Measurements from ENCODE around the gene GYS1.
A peak's percentile ranks its signal among the peaks of the same experiment; 100 is the strongest.
"Not testable (repeated sequence)": the region's sequence is repeated elsewhere in the genome, so short reads cannot be mapped to it uniquely, and the experiment has no call there.

Gene GYS1

GRCh38 chr19:48935864-48936263, 57.2 kb downstream of the GYS1 start:
- DNase-seq: no peak

GRCh38 chr19:48934837-48935236, 58.3 kb downstream of the GYS1 start:
- no peak for DNase-seq

DNA sequence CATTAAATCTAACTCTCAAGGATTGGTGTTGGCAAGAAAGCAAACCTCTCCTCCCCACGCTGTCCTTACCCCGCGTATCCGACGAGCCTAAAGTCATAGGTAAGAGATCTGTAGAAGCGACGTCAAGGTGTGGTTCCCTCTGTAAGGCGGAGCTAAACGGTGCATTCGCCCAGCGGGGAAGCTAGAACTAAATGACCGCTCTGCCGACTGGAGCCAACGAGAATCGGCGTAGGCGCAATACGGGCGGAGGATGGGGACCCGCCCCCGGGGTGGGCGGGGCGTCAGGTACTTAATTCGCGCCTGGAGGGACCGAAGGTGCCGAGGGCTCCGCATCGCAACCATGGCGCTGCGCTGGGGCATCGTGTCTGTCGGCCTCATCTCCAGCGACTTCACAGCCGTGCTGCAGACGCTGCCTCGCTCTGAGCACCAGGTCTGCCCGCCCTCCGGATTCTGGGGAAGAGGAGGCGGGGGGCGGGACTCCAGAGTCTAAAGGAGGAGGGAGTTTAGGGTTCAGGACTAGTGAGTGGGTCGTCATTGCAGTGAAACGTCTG, 59.7 kb downstream of the GYS1 start, which contains the start of gene DHDH:
TSS of gene DHDH (plus strand) at position 318 of the 551 bp plus-strand sequence. CDS start at position 341, 23 bp downstream.
- DNase-seq: peak; percentile 5 to 10

GRCh38 chr19:48928164-48929025, 64.7 kb downstream of the GYS1 start:
- DNase-seq: no peak

DNA sequence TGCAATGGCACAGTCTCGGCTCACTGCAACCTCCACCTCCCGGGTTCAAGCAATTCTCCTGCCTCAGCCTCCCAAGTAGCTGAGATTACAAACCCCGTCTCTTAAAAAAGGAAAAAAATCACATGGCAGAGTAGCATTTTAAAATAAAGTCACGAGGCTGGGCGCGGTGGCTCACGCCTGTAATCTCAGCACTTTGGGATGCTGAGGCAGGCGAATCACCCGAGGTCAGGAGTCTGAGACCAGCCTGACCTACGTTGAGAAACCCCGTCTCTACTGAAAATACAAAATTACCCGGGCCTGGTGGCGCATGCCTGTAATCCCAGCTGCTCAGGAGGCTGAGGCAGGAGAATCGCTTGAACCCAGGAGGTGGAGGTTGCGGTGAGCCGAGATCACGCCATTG, 65.4 kb downstream of the GYS1 start:
- not testable (repeated sequence) for DNase-seq

- DNase-seq: peak in 1 of 2 experiments; percentile 3
Observed at GRCh38 chr19:48926909-48927308, 66.2 kb downstream of the GYS1 start.

DNA sequence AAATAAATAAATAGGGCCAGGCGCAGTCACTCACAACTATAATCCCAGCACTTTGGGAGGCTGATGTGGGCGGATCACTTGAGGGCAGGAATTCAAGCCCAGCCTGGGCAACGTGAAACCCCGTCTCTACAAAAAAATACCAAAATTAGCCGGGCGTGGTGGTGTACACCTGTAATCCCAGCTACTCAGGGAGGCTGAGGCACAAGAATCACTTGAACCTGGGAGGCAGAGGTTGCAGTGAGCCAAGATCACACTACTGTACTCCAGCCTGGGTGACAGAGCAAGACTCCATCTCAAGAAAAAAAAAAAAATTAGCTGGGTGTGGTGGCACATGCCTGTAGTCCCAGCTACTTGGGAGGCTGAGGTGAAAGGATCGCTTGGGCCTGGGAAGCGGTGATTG, 67.2 kb downstream of the GYS1 start:
- DNase-seq: not testable (repeated sequence)

GRCh38 chr19:48925240-48925843, 67.8 kb downstream of the GYS1 start:
- no peak for DNase-seq

DNA sequence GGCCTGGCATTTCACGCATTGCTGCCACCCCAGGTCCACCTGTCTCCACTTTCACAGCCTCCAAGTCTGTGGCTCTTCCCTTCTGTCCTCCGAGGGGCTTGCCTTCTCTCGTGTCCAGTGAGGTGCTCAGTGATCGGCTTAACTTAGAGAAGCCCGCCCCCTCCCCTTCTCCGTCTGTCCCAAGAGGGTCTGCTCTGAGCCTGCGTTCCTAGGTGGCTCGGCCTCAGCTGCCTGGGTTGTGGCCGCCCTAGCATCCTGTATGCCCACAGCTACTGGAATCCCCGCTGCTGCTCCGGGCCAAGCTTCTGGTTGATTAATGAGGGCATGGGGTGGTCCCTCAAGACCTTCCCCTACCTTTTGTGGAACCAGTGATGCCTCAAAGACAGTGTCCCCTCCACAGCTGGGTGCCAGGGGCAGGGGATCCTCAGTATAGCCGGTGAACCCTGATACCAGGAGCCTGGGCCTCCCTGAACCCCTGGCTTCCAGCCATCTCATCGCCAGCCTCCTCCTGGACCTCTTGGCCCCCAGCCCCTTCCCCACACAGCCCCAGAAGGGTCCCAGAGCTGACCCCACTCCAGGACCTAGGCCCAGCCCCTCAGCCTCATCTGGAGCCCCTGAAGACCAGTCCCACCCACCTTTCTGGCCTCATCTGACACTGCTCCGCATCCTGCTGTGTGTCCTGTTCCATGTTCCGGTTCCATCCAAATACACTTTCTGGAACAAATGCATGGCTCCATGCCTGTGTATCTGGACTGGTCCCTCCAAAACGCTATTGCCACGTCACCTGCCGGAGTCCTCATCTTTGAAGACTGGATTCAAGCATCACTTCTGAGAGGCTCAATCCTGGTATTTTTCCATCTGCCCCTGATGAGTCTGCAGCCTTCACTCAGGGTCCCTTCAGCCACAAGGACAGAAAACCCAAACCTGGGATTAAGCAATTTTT, 70.3 kb downstream of the GYS1 start:
- DNase-seq: no peak

GRCh38 chr19:48921721-48922500, 71.2 kb downstream of the GYS1 start:
- DNase-seq: no peak

- DNase-seq: no peak
Observed at GRCh38 chr19:48920949-48921348, 72.2 kb downstream of the GYS1 start.

- DNase-seq: not testable (repeated sequence)
Observed at GRCh38 chr19:48919271-48919670, 73.8 kb downstream of the GYS1 start.

DNA sequence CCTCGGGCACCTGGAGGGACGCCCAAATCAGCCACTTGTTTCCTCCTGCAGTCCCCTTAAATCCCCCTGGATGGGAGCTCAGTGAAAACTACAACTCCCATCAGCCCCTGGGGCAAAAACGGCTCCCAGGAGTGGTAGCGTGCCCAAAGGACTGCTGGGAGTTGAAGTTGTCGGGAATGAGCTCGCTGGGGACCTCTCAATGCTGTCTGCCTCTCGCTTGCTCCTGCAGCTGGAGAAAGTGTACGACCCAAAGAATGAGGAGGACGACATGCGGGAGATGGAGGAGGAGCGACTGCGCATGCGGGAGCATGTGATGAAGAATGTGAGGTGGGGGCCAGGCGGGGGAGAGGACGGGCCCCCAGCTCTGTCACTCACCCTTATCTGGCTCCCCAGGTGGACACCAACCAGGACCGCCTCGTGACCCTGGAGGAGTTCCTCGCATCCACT, 74.3 kb downstream of the GYS1 start:
- no peak for DNase-seq
